ENCODE data around the gene FAM76A.

DNA sequence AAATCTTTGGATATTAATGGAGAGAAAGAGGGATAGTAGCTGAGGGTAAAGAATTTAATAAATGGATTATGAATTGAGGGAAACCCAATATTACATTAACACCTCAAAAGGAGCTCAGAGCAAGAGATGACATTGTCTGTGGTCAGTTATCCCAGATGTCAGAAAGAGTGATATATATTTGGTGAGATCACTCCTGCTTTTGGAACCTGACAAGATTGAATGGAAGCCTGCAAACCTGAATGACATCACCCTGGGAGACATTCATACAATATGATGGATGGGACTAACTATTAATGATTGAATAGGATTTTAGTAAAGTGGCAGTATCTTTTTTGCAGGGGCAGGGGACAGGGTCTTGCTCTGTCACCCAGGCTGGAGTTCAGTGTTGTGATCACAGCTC lies 47.0 kb upstream of the FAM76A start:
- TF ChIP-seq, protein P1, sequence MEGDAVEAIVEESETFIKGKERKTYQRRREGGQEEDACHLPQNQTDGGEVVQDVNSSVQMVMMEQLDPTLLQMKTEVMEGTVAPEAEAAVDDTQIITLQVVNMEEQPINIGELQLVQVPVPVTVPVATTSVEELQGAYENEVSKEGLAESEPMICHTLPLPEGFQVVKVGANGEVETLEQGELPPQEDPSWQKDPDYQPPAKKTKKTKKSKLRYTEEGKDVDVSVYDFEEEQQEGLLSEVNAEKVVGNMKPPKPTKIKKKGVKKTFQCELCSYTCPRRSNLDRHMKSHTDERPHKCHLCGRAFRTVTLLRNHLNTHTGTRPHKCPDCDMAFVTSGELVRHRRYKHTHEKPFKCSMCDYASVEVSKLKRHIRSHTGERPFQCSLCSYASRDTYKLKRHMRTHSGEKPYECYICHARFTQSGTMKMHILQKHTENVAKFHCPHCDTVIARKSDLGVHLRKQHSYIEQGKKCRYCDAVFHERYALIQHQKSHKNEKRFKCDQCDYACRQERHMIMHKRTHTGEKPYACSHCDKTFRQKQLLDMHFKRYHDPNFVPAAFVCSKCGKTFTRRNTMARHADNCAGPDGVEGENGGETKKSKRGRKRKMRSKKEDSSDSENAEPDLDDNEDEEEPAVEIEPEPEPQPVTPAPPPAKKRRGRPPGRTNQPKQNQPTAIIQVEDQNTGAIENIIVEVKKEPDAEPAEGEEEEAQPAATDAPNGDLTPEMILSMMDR (optimal IDR thresholded peaks at IDR 0.05 in 1 of 3, IDR thresholded peaks at IDR 0.05 in 1 of 3, conservative IDR thresholded peaks at IDR 0.05 in 1 of 3; ENCODE audit: extremely low read depth in 1 of 3, insufficient read depth in 2 of 3, low read length in 3 of 3), result no peak
- TF ChIP-seq EZH2 (IDR thresholded peaks at IDR 0.05; ENCODE audit: low read length), result no peak
